ENCODE results near the gene SYNGR1. TPM values are rescaled to one million over a fixed set of nuclear protein-coding genes. Genes with fewer than 3 reads are reported as not detected.

Gene SYNGR1, protein sequence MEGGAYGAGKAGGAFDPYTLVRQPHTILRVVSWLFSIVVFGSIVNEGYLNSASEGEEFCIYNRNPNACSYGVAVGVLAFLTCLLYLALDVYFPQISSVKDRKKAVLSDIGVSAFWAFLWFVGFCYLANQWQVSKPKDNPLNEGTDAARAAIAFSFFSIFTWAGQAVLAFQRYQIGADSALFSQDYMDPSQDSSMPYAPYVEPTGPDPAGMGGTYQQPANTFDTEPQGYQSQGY
- 10 to 100 TPM in 1 of 6 donors, 1 to 10 TPM in 5; 2.6 to 11.9 (median 4.6) TPM for polyA plus RNA-seq (ENCODE audit: low read depth in 6 of 6)

DNA sequence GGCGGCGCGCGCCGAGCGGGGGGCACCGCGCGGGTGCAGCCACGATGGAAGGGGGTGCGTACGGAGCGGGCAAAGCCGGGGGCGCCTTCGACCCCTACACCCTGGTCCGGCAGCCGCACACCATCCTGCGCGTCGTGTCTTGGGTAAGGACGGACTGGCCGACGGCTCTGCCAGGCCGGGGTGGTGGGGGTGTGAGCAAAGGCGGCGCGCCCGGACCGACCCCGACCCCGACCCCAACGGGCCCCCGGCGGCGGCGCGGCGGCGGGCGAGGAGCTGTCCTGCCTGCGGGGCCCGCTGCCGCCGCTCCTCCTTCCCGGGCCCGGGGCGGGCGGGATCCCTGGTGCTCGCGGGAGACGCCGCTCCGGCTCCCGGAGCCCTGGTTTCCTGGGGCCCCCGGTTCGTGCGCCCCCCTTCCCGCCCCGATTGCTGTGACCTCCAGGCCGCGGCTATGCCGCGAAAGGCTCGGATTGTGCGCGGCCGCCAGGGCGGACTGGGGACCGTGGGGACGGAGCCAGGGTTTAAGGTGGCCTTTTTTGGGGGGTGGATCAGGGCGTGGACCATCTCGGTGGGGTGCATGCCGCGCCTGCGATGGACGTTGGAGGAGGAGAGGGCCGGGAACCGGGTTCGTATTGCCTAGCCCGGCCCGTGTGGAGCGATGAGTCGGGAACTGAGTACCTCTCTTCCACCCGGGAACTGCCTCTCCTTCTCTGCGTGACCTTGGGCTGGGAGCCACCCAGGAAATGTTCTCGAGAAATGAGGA, at the start of gene SYNGR1:
TSS of gene SYNGR1 (plus strand) at position 25 of the 760 bp plus-strand sequence. CDS start at position 45, 20 bp downstream.
- Mint-ChIP-seq H3K4me3 (peak within 1 kb of the TSS; percentile 87 to 95 (median 92)), H3K27me3 (no peaks in the 10 kb centered on the region), H3K4me1 (peaks cover 19 to 32% (median 28%) of the 10 kb centered on the region in 3 donors), H3K27ac (peak within 1 kb of the TSS in 5 of 6 donors; percentile 73 to 94 (median 91)), H3K9me3 (no peaks in the 10 kb centered on the region), H3K36me3 (no peaks in the 10 kb centered on the region)
- ATAC-seq (ENCODE audit: low read depth in 2 of 2) (peak in 1 of 2 donors; percentile 1), DNase-seq (no peak)

DNA sequence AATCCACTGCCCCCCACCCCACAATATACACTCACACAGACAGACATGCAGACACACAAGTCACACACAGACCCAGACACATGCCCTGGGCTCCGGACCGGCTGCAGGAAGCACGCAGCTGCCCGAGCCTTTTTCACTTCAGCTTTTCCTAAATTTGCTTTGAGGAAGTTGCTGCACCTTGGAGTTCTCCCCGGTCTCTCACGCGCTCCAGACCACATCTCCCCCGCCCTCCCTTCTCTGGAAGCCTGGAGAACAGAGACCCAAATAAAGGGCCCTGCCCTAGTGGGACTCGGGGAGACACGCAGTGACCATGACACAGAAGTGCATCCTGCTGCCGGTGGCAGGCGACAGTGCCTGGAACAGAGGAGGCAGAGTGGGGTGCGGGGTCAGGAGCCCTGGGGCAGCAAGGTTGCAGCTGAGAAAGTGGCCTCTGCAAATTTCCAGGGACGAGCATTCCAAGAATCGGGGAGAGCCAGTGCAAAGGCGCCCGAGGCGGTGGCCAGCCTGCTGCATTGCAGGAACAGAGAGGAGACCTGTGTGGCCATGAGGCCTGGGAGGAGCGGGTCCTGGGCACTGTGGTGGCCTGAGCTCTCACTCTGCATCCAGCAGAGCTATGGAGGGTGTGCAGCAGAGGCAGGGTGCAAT, 49.5 kb upstream of the SYNGR1 start:
- no peaks in the 10 kb centered on the region for H3K36me3 Mint-ChIP-seq
- peaks cover 0 to 13% (median 6%) of the 10 kb centered on the region in 3 donors for H3K27me3 Mint-ChIP-seq
- DNase-seq (peak; percentile 38), ATAC-seq (ENCODE audit: low read depth in 2 of 2) (peak; percentile 69 to 84)
- peaks cover 27 to 30% (median 29%) of the 10 kb centered on the region in 3 donors for H3K4me1 Mint-ChIP-seq
- H3K27ac Mint-ChIP-seq, result peak overlapping the region in 5 of 6 donors; percentile 49 to 84 (median 75)
- H3K9me3 Mint-ChIP-seq, result no peaks in the 10 kb centered on the region
- peak overlapping the region; percentile 18 to 82 (median 66) for H3K4me3 Mint-ChIP-seq

GRCh38 chr22:39301108-39301507, 48.7 kb upstream of the SYNGR1 start:
- ATAC-seq (ENCODE audit: low read depth in 2 of 2), result no peak
- H3K4me1 Mint-ChIP-seq, result peaks cover 27 to 30% (median 30%) of the 10 kb centered on the region in 3 donors
- H3K4me3 Mint-ChIP-seq, result peak overlapping the region in 1 of 8 donors; percentile 6
- no peaks in the 10 kb centered on the region for H3K36me3 Mint-ChIP-seq
- no peak for DNase-seq
- H3K9me3 Mint-ChIP-seq, result no peaks in the 10 kb centered on the region
- peak overlapping the region in 1 of 6 donors; percentile 37 for H3K27ac Mint-ChIP-seq
- peaks cover 0 to 13% (median 6%) of the 10 kb centered on the region in 3 donors for H3K27me3 Mint-ChIP-seq

- no peak for ATAC-seq (ENCODE audit: low read depth in 2 of 2)
- peak overlapping the region in 1 of 8 donors; percentile 10 for H3K4me3 Mint-ChIP-seq
- no peaks in the 10 kb centered on the region for H3K9me3 Mint-ChIP-seq
- H3K4me1 Mint-ChIP-seq, result peaks cover 30 to 35% (median 32%) of the 10 kb centered on the region in 3 donors
- H3K27me3 Mint-ChIP-seq, result peaks cover 0 to 13% (median 0%) of the 10 kb centered on the region in 3 donors
- H3K36me3 Mint-ChIP-seq, result no peaks in the 10 kb centered on the region
- DNase-seq, result no peak
- no peak overlapping the region for H3K27ac Mint-ChIP-seq
Observed at GRCh38 chr22:39301926-39302325, 47.9 kb upstream of the SYNGR1 start.

- DNase-seq (no peak), ATAC-seq (ENCODE audit: low read depth in 2 of 2) (no peak)
- peaks cover 30 to 35% (median 32%) of the 10 kb centered on the region in 3 donors for H3K4me1 Mint-ChIP-seq
- peak overlapping the region in 1 of 8 donors; percentile 10 for H3K4me3 Mint-ChIP-seq
- H3K27ac Mint-ChIP-seq, result peak overlapping the region in 1 of 6 donors; percentile 76
- H3K36me3 Mint-ChIP-seq, result no peaks in the 10 kb centered on the region
- peaks cover 0 to 13% (median 0%) of the 10 kb centered on the region in 3 donors for H3K27me3 Mint-ChIP-seq
- no peaks in the 10 kb centered on the region for H3K9me3 Mint-ChIP-seq
Observed at GRCh38 chr22:39302431-39302960, 47.3 kb upstream of the SYNGR1 start.

DNA sequence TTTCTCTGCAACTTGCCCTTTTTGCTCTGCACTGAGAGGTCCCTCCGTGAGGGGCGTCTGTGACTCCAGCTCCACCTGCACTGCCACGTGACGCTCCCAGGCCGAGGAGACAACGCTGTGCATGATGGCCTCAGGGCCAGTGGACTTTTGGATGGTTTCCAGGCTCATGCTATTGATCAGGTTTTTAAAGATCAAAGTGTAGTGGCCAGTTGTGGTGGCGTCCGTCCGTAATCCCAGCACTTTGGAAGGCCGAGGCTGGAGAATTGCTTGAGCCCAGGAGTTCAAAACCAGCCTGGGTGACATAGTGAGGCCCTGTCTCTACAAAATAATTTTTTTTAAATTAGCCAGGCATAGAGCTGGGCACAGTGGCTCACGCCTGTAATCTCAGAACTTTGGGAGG, 46.4 kb upstream of the SYNGR1 start:
- ATAC-seq (ENCODE audit: low read depth in 2 of 2) (no peak), DNase-seq (no peak)
- Mint-ChIP-seq H3K4me3 (no peak overlapping the region), H3K9me3 (no peaks in the 10 kb centered on the region), H3K27ac (peak overlapping the region in 1 of 6 donors; percentile 52), H3K27me3 (peaks cover 0 to 7% (median 0%) of the 10 kb centered on the region in 3 donors), H3K36me3 (no peaks in the 10 kb centered on the region), H3K4me1 (peaks cover 23 to 30% (median 26%) of the 10 kb centered on the region in 3 donors)

DNA sequence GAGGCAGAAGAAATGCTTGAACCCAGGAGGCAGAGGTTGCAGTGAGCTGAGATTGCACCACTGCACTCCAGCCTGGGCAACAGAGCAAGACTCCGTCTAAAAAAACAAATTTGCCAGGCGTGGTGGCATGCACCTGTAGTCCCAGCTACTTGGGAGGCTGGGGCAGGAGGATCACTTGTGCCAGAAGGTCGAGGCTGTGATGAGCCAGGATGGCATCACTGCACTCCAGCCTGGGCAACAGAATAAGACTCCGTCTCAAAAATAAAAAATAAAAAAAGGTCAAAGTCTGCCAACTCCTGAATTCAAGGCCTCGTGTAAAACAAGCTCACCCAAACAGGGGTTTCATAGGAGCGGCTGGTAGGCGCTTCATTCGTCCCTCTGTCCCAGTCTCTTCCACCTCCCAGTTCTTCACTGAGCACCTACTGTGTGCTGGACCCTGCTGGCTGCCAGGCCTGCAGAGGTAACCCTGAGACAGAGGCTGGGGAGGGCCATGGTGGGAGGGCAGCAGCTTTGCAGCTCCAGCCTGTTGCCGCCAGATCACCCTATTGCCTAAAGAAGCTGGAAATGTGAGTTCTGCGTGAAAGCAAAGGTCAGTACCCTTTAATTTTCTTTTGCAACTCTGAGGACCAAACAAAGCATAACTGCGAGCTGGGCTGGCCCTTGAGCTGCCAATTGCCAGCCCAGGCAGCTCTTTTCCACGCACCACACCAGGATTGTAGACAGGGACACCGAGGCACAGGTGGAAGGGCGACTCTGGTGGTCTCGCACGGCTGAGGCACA, 45.7 kb upstream of the SYNGR1 start:
- Mint-ChIP-seq H3K27me3 (peaks cover 0 to 7% (median 0%) of the 10 kb centered on the region in 3 donors), H3K4me3 (no peak overlapping the region), H3K27ac (no peak overlapping the region), H3K36me3 (no peaks in the 10 kb centered on the region), H3K9me3 (no peaks in the 10 kb centered on the region), H3K4me1 (peaks cover 23 to 35% (median 26%) of the 10 kb centered on the region in 3 donors)
- no peak for ATAC-seq (ENCODE audit: low read depth in 2 of 2)
- no peak for DNase-seq

GRCh38 chr22:39306456-39307361, 43.1 kb upstream of the SYNGR1 start:
- Mint-ChIP-seq H3K4me3 (no peak overlapping the region), H3K36me3 (no peaks in the 10 kb centered on the region), H3K9me3 (no peaks in the 10 kb centered on the region), H3K27ac (peak overlapping the region in 1 of 6 donors; percentile 40), H3K27me3 (no peaks in the 10 kb centered on the region), H3K4me1 (peaks cover 9 to 36% (median 13%) of the 10 kb centered on the region in 3 donors)
- ATAC-seq (ENCODE audit: low read depth in 2 of 2) (peak; percentile 44 to 54), DNase-seq (no peak)

DNA sequence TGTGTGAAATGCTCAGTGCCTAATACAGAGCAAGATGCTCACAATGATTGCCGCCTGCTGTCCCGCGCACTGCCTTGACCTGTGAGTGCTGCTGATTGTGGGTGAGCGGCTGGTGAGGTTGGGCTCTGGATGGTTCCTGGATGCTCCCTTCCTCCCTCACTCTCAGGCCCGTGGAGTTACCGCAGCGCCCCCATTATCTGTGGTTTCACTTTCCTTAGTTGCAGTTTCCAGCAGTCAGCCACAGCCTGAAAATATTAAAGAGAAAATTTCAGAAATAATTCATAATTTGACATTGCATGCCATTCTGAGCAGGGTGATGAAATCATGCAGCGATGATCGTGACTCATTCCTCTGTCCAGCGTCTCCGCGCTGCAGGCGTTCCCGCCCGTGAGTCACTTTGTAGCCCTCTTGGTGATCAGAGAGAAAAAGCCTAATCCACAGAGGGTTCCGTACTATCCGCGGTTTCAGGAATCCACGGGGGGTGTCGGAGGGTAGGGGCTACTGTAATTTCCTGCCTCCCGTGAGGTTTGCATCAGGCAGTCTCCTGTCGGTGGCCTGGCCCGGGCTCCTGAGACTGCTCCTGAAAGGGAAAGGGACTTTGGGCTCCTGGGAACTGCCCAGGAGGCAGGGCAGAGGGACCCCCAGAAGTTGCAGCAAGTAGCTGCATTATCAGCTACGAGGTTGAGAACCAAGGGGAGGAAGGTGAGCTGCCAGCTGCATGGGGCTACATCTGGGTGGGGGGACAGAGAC, 41.0 kb upstream of the SYNGR1 start:
- Mint-ChIP-seq H3K4me1 (peaks cover 16 to 38% (median 19%) of the 10 kb centered on the region in 3 donors), H3K9me3 (no peaks in the 10 kb centered on the region), H3K4me3 (no peak overlapping the region), H3K27me3 (no peaks in the 10 kb centered on the region), H3K27ac (peak overlapping the region in 1 of 6 donors; percentile 96), H3K36me3 (no peaks in the 10 kb centered on the region)
- no peak for DNase-seq
- ATAC-seq (ENCODE audit: low read depth in 2 of 2), result no peak

DNA sequence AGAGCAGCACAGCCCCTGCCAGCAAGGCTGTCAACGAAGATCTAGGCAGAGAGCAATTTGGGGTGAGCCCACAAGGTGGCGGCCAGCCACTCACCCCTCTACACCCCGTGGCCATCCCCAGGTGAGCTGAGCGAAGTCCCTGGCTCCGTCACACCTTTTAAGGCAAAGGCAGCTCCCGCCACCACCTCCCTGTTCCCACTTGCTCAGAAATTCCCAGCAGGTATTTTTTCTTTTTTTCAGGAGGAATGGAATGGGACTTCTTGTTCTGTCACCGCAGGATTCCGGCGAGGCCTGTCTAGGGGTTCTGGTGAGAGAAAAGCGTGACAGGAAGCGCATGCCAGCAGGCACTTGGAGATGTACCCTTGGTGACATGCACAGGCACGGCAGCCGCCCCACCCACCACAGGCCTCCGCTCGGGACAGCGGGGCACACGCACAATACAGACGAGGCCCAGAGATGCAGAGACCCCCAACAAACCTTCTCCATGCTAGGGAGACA, 40.4 kb upstream of the SYNGR1 start:
- ATAC-seq (ENCODE audit: low read depth in 2 of 2) (no peak), DNase-seq (no peak)
- no peaks in the 10 kb centered on the region for H3K9me3 Mint-ChIP-seq
- H3K36me3 Mint-ChIP-seq, result no peaks in the 10 kb centered on the region
- H3K4me1 Mint-ChIP-seq, result peaks cover 16 to 38% (median 19%) of the 10 kb centered on the region in 3 donors
- H3K27me3 Mint-ChIP-seq, result no peaks in the 10 kb centered on the region
- H3K4me3 Mint-ChIP-seq, result peak overlapping the region in 1 of 8 donors; percentile 60
- H3K27ac Mint-ChIP-seq, result peak overlapping the region in 2 of 6 donors; percentile 34 to 96
